DND-41 (cell line): ENCODE results near the gene SND1.

Experiments used
- ATAC-seq: fragments of 200-7000 bp; cut with Tn5 transposase; 3 replicates; pipeline ENCODE4 v1.9.1; 2021; ENCODE audit warnings: low read depth; ENCODE audit not compliant: insufficient read depth
- DNase-seq: peaks from one replicate; pipeline ENCODE4 v3.0.0-alpha.2; 2020
- H2AFZ ChIP-seq: 2 replicates; pipeline ENCODE4 v1.6.0; 2012; ENCODE audit warnings: low read depth, low read length
- H3K27ac ChIP-seq: 2 replicates; pipeline ENCODE4 v1.5.1; 2012; ENCODE audit warnings: low read length, inconsistent platforms
- H3K27me3 ChIP-seq: fragments of 200-600 bp; sonication (generic); 2 replicates; pipeline ENCODE4 v1.6.0; 2012; ENCODE audit warnings: low read length, mild to moderate bottlenecking, inconsistent platforms; ENCODE audit not compliant: insufficient read depth, poor library complexity
- H3K36me3 ChIP-seq: 2 replicates; pipeline ENCODE4 v1.5.1; 2012; ENCODE audit warnings: low read length, inconsistent platforms; ENCODE audit not compliant: insufficient read depth
- H3K4me1 ChIP-seq: 2 replicates; pipeline ENCODE4 v1.5.1; 2012; ENCODE audit warnings: mild to moderate bottlenecking, low read length; ENCODE audit not compliant: insufficient read depth
- H3K4me2 ChIP-seq: 2 replicates; pipeline ENCODE4 v1.6.0; 2012; ENCODE audit warnings: mild to moderate bottlenecking, moderate library complexity, low read length, inconsistent platforms; ENCODE audit not compliant: insufficient read depth
- H3K4me3 ChIP-seq, 2 experiments: fragments of 200-600 bp in 1 of 2; shearing (Covaris generic) in 1 of 2; 2 replicates each; pipeline ENCODE4 v1.5.1; 2012 to 2016; ENCODE audit warnings: inconsistent platforms in 2 of 2, low read length in 2 of 2, mild to moderate bottlenecking in 2 of 2, low read depth in 1 of 2, moderate library complexity in 1 of 2
- H3K79me2 ChIP-seq: 2 replicates; pipeline ENCODE4 v1.6.0; 2012; ENCODE audit warnings: low read length, inconsistent platforms; ENCODE audit not compliant: insufficient read depth
- H3K9ac ChIP-seq: 2 replicates; pipeline ENCODE4 v1.6.0; 2012; ENCODE audit warnings: low read depth, mild to moderate bottlenecking, inconsistent platforms, low read length, moderate library complexity
- H3K9me3 ChIP-seq: 2 replicates; pipeline ENCODE4 v1.5.1; 2012; ENCODE audit warnings: low read length, moderate library complexity, mild to moderate bottlenecking, inconsistent platforms; ENCODE audit not compliant: insufficient read depth, severe bottlenecking
- H4K20me1 ChIP-seq: 2 replicates; pipeline ENCODE4 v1.6.0; 2012; ENCODE audit warnings: low read length; ENCODE audit not compliant: insufficient read depth
- EZH2 ChIP-seq: IDR thresholded peaks from 3 replicates; pipeline ENCODE4 v1.6.1; 2012; ENCODE audit warnings: borderline replicate concordance, low read depth, mild to moderate bottlenecking, moderate library complexity, low read length, inconsistent platforms; ENCODE audit not compliant: severe bottlenecking
- TF ChIP-seq, protein P1 (sequence below): IDR thresholded peaks from 2 replicates; pipeline ENCODE4 v1.5.1; 2012; ENCODE audit warnings: borderline replicate concordance, low read length, moderate library complexity, mild to moderate bottlenecking; ENCODE audit not compliant: poor library complexity, severe bottlenecking; ENCODE audit errors: extremely low read depth

Gene SND1

GRCh38 chr7:127903892-127904669 is 252.1 kb downstream of the SND1 start:
- H3K9me3 ChIP-seq: no peaks in the 10 kb centered on the region
- DNase-seq (no peak), ATAC-seq (no peak)
- no peak overlapping the region for H3K4me3 ChIP-seq
- peaks cover 11% of the 10 kb centered on the region; the same call in 1 of the 2 replicates for H3K36me3 ChIP-seq
- no peak overlapping the region for H2AFZ ChIP-seq
- H3K79me2 ChIP-seq: no peaks in the 10 kb centered on the region
- no peak overlapping the region for H3K4me2 ChIP-seq
- no peak overlapping the region for H3K27ac ChIP-seq
- H3K9ac ChIP-seq: no peak overlapping the region
- TF ChIP-seq, protein P1, sequence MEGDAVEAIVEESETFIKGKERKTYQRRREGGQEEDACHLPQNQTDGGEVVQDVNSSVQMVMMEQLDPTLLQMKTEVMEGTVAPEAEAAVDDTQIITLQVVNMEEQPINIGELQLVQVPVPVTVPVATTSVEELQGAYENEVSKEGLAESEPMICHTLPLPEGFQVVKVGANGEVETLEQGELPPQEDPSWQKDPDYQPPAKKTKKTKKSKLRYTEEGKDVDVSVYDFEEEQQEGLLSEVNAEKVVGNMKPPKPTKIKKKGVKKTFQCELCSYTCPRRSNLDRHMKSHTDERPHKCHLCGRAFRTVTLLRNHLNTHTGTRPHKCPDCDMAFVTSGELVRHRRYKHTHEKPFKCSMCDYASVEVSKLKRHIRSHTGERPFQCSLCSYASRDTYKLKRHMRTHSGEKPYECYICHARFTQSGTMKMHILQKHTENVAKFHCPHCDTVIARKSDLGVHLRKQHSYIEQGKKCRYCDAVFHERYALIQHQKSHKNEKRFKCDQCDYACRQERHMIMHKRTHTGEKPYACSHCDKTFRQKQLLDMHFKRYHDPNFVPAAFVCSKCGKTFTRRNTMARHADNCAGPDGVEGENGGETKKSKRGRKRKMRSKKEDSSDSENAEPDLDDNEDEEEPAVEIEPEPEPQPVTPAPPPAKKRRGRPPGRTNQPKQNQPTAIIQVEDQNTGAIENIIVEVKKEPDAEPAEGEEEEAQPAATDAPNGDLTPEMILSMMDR: no peak
- no peak for TF ChIP-seq EZH2
- no peaks in the 10 kb centered on the region for H3K27me3 ChIP-seq
- H4K20me1 ChIP-seq: peaks cover 15% of the 10 kb centered on the region; the same call in 1 of the 2 replicates
- H3K4me1 ChIP-seq: no peaks in the 10 kb centered on the region

DNA sequence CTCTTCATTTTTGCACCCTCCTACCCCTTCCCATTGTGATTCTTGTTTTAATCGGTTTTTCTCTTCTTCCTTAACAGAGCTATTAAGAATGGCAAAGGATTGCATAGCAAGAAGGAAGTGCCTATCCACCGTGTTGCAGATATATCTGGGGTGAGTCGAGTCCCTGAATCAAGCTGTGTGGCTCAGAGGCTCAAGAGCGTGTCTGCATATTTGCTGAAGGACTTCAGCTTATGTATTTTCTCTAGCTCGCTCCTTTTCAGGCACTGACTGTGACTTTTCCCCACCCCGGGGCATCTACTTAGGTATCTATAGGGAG is 252.6 kb downstream of the SND1 start:
- H3K4me1 ChIP-seq: no peaks in the 10 kb centered on the region
- peaks cover 15% of the 10 kb centered on the region; the same call in 1 of the 2 replicates for H3K36me3 ChIP-seq
- H3K27ac ChIP-seq: no peak overlapping the region
- peaks cover 15% of the 10 kb centered on the region; the same call in 1 of the 2 replicates for H4K20me1 ChIP-seq
- ATAC-seq: no peak
- no peak for DNase-seq
- H3K79me2 ChIP-seq: no peaks in the 10 kb centered on the region
- TF ChIP-seq EZH2: no peak
- TF ChIP-seq, protein P1: no peak
- no peak overlapping the region for H3K9ac ChIP-seq
- H3K9me3 ChIP-seq: no peaks in the 10 kb centered on the region
- no peak overlapping the region for H3K4me3 ChIP-seq
- H3K4me2 ChIP-seq: no peak overlapping the region
- no peaks in the 10 kb centered on the region for H3K27me3 ChIP-seq
- H2AFZ ChIP-seq: no peak overlapping the region

- peaks cover 16% of the 10 kb centered on the region; the same call in 1 of the 2 replicates for H3K36me3 ChIP-seq
- H3K4me3 ChIP-seq: no peak overlapping the region
- no peaks in the 10 kb centered on the region for H3K4me1 ChIP-seq
- no peak overlapping the region for H2AFZ ChIP-seq
- no peaks in the 10 kb centered on the region for H3K9me3 ChIP-seq
- no peaks in the 10 kb centered on the region for H3K27me3 ChIP-seq
- no peak overlapping the region for H3K9ac ChIP-seq
- ATAC-seq (no peak), DNase-seq (no peak)
- H4K20me1 ChIP-seq: peaks cover 15% of the 10 kb centered on the region; the same call in 1 of the 2 replicates
- TF ChIP-seq, protein P1: no peak
- TF ChIP-seq EZH2: no peak
- H3K27ac ChIP-seq: no peak overlapping the region
- H3K79me2 ChIP-seq: no peaks in the 10 kb centered on the region
- H3K4me2 ChIP-seq: no peak overlapping the region
These were observed 253.0 kb downstream of the SND1 start for GRCh38 chr7:127905021-127905420.
